NCI-H1417 (cell line): ENCODE results near the gene ADAMTS12.

Source experiments
- DNase-seq, 3 experiments: peaks; one replicate each; lab custom pipeline; 2025; lab: John Stamatoyannopoulos, UW

Gene ADAMTS12

DNA sequence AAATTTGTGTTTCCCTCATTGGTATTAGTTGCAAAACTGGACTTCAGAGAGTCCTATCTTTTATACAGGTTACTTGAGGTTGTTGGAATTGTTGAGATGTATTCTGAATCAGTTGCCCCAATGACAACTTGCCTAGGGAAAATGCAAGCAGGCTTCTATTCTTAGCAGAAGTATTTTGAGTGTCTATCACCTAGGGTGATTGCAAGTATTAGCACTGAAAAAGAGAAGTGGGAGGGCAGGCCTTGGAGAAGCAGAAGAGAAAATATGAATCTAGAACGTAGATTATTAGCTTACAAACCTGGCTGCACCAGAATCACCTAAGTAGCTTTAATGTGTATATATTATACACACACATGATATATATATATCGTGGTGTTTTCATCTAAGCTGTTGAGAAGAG, 43.2 kb downstream of the ADAMTS12 start:
- DNase-seq = no peak

DNA sequence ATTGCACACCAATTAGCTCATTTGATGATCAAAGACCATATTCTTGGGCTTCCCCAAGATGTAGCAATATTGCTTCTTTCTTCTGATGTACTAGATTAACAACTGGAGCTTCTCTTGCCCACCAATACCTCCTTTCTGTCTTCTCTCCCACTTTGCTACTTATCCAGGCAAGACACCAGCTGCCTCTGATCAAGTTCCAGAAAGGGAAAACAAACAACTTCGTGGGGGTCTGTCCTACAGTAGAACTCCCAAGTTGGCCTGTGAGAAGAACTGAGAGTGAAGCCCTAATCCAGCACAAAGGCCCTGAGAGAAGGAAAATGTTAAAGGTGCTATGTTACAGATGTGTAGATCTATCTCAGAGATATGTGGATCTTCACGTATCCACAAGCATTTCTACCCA, 44.9 kb downstream of the ADAMTS12 start:
- DNase-seq = no peak

DNA sequence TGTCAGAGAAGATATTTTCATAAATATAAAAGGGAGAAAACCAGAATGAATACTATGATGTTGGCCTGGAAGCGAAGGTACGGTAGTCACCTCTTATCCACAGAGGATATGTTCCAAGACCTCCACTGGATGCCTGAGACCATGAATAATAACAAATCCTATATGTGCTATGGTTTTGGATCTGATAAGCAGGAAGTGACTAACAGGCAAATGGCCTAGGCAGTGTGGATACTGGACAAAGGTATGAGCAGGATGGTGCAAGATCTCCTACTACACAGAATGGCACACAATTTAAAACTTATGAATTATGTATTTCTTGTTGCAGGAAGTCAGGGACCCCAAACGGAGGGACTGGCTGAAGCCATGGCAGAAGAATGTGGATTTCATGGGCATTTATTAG, 48.2 kb downstream of the ADAMTS12 start:
- no peak for DNase-seq

DNA sequence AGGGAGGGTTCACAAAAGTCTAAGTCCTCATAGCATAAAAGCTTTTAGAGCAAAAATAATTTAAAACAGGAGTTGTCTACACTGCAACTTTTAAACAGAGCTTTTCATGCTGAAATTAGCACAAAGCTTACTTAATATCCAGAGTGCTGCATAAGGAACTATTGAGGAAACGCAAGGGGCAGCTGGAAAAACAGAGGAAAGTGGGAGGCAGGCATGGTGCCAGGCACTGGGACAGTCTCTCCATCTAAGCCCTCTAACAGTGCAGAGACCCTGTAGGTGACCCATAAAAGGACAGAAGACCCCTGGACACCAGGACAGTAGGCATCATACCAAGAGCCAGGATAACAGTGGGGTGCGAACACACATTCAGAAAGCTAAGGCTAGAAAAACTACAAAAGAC, 49.3 kb downstream of the ADAMTS12 start:
- no peak for DNase-seq

DNA sequence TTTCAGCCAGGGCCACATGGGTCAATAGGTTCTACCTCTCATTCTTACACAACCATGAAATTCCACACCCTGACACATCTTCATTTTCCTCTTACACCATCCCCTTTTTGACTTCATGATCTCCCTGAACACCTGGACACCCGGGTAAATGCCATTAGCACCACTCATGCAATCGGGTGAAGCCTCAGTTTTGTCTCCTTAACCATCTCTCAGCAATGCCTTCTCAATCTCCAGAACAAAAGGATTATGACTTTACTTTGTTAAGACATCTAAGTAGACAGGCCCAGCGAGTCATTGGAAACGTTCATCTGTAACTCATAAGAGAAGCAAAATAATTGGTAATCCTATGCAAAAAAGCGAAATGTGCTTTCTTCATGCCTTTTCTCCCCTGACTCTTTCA, 49.9 kb downstream of the ADAMTS12 start:
- DNase-seq = no peak

DNA sequence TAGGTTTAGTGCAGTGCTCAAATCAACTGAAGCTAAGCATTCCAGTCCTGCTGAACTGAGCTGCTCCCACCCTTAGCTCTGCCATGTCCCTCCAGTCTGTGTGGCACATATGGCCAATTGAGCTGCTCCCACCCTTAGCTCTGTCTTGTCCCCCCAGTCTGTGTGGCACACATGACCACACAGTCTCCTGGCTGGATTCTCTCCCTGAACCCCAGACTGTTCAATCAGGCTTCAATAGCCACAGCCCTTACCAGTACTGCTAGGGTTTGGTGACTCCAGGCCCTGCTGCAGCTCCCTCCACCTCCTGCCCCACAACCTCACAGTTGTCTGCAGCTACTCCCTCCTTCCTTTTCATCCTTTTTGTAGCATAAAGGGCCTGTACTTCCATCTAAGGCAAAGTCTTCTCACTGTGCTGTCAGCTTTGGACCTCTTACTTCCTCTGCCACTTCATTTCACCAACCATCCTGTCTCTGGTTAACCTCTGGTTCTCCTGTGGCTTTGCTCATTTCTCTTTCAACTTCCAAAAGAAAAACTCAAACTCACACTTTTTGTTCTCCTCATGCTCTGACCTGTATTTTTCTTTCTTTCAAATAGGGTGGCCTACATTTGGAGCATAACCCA, 50.8 kb downstream of the ADAMTS12 start:
- no peak for DNase-seq

DNA sequence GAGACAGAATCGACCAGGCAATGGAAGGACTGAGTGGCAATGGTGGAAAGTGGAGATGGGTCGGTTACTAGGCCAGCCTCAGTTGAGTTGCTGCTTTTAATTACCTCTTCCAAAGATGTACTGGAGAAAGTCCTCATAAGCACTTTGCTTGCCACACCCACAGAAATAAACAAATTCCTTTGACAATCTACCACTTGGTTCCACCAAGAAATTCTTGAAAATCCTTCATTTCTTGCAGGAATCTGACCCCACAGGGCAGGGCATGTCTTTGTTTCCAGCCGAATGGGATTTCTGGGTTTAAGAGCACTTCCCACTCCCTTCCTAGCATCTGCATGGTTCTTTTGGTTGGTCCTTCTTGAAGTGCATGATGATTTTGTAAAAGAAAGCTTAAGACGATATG, 54.5 kb downstream of the ADAMTS12 start:
- DNase-seq = no peak

DNA sequence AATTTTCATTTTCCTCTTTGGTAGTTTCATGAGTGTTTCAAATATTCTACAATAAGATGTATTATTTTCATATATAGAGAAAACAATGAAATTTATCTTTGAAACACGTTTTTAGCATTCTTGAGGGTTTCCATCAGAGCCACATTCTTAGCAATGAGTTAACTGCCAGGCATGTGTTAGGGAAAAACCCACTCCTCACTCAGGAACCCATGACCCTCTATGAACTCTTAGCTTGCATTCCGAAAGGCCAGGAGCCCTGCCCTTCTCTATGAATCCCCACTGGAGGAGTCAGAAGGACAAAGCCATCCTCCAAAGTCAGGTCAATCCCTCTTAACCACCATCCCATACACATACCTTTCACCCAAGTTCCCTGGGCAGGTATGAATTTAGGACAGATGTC, 57.5 kb downstream of the ADAMTS12 start:
- DNase-seq = no peak

DNA sequence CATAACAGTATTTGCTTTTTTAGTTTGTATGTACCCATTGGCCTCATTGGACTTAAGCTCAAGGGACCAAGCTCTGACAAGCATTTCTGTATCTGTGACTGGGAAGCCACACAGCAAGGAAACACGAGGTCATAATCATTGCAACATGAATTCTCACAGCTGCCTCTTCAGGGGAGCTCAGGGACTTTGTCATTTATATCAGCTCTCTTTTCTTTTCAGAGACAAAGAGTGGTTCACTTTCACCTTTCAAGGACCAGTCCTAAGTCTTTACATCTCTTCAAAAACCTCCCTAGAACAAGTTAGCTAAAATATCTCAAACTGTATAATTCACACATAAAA, 58.6 kb downstream of the ADAMTS12 start:
- no peak for DNase-seq

DNA sequence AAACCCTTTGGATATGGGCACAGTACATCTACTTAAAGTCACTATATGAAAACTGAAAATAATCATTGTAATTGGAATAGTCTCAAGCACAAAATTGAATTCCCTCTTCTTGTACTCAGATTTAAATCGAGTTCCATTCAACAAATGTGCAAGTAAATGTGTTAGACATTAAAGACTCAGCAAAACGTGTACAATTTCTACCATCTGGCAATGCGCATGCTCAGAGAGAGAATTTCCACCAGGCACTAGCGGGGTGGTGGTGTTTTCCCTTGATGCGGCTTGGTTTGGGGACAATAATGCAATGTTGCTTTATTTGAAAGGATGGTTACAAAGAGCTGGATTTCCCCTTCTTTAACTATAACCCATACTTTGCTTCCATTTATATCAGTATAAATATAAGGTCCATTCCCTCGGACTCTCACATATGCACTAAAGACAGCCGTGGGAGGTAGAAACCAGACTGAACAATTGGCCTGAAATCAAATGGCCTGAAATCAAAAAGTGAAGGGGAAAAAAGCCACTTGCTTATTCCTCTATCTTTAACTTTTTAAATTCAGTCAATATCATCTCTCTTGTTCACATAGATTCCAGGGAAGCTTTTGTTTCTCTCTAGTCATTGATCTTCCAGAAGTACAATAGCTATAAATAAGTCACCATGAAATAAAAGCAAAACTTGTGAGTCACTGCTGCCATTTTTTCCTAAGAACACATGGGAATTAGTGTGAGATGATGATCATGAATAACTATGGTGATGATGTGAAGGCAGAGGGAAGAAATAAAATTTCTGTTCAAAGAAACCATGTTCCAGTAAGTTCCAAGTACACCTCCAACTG, 59.2 kb downstream of the ADAMTS12 start:
- no peak for DNase-seq

DNA sequence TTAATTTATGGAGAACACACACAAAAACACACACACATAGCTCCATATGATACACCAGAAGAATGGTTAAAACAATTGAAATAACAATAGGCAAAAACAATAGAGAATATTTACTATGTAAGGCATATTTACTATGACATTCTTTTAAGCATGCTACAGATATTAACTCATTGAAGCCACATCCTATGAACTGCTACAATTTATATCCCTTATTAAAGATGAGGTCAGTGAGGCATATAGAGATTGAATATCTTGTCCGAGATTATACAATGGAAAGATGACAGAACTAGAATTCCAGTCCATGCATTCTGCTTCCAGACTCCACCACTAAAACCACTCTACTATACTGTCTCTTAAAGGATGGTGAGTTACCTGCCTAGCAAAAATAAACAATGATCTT, 60.7 kb downstream of the ADAMTS12 start:
- no peak for DNase-seq

DNA sequence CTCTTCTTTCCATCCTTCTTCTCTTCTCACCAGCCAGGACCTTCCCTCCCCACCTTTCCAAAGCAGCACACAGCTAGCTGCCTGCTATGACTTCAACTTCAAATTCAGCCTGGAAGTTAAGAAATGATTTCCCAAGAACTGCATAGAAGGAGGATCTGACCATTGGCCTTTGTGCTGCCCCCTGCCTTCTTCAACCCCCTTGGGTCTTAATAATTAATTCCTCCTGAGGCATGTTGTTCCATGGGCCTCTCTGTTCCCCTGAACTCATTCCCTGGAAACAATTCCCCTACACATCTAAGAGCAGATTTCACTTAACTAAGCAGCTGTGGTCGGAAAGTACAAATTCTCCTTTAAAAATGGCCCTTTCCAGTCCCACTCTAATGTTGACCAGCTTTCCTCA, 62.4 kb downstream of the ADAMTS12 start:
- no peak for DNase-seq

DNA sequence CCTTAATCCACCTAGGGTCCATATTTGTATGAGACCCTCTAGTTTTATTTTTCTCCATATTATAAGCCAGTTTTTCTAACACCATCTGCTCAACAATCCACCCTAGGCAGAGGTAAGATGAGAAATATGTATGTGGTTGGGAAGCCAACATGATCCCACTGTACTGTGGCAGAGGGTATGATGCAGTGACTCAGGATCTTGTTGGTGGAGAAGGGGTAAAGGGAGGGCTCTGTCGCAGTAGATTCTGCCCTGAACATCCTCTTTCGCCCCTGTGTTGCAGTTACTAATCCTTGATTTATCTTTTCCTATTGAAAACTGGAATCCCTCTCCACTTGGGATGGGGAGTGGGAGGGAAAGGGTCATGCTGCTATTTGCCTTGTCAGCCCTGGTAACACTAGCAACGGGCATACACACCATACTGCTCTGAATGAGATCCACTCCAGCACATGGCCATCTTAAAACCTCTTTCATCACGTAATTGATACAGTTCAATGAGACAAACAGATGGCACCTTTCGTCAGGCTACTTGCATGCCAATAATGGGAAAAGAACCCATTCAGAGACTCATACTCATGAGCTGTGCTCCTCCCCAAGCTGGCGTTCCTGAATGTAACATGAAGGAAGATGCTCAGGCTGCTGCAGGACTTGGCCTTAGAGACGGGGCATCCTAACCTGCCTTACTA, 63.0 kb downstream of the ADAMTS12 start:
- DNase-seq = peak in 1 of 3 experiments; percentile 8

DNA sequence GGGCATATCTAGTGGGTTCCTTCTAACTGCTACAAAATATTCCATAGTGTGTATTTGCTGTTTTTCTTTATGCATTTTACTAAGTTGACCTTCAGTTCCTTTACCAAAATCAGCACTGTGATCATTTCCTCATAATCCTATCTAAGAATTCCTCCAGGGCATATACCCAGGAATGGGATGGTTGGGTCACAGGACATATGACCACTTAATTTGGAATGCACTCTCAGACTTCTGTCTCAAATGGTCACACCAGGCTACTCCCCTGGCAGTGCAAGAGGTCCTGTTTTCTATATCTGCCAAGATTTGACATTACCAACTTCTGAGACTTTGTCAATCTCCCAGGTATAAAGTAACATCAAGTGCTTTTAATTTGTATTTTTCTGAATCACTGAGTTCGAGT, 63.9 kb downstream of the ADAMTS12 start:
- DNase-seq = no peak

DNA sequence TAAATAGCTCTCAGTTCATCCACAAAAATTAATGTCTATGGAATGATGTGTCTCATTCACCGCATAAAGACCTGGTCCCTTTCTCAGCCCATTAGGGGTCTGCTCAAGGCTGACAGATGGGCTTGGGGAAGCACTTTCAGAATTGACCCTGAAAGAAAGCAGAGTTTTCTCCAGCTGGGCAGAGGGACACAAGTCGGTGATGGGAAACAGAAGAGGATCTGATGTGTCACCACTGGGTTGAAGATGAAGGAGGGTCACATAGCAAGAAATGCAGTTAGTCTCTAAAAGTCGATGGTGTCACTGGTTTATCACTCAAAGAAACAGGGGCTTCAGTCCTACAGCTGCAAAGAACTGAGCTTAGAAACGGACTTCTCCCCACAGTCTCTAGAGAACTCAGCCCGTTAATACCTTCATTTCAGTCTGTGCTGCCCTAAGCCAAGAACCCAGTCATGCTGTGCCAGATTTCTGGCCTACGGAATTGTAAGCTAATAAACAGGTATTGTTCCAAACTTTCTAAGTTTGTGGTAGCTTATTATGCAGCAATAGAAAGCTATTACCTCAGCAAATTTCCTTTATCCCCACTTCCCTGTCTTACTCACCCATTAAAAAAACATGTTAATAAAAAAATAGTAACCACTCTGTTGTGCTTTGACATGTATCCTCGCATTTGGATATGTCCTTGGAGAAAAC, 64.6 kb downstream of the ADAMTS12 start:
- DNase-seq = no peak

DNA sequence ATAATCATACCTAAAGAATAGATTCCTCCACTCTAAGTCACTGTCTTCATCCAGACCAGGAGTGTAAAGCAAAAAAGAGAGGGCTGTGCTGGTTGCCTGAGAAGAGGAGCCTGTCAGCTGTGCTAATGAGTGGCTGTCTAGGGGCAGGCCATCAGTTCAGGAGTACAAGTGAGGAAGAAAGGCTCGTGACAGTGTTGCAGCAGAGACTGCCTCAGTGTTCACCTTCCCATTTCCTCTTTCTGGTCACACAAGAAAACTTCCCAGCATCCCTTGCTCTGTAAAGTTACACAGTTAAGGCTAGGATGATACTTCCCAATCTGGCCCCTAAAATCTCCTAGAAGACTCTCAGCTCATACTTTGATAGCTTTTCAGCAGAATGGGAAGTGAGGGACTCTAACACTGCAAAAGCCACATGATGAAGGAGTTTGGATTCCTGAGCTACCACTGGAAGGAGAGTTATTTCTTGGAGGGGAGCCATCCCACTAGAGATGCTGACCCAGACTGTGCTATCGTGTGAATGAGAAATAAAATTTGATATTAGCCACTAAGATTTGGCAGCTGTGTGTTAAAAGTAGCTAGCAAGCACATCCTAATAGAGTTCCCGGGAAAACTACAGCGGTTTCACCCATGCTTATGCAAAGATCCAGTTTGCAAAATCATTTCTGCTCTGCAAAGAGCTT, 67.1 kb downstream of the ADAMTS12 start:
- no peak for DNase-seq

DNA sequence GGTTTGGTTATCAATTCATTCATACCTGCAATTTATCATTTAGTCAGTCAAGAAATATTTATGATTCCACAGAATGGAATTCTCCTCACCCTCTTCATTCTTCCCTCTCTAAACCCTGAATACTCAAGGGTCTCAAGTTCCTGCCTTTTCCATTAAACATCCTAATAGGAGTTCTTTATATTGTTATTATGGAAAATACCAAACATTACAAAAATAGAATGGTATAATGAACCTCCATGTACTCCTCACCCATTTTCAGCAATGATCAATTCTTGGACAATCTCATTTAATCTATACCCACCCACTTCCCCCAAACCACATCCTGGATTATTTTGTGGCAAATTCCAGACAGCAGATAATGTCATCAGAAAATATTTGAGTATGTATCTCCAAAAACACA, 74.5 kb downstream of the ADAMTS12 start:
- DNase-seq = no peak

DNA sequence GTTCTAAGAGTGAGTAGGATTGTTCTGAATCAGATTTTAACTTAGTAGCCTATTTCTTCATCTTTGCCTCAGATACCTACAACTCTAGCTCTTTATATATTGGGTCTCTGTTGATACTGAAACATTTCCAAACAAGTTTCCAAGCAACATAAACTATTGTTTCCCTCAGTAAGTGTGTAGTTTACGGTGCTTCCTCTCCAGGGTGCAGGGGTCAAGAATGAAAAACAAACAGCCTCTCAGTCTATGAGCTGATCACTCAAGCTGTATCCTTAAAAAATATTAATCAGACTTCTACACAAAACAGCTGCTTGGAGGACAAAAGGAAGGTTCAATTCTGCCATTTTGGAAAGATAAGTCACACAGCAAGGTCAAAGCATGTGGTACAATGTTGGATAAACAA, 75.0 kb downstream of the ADAMTS12 start:
- DNase-seq = no peak

DNA sequence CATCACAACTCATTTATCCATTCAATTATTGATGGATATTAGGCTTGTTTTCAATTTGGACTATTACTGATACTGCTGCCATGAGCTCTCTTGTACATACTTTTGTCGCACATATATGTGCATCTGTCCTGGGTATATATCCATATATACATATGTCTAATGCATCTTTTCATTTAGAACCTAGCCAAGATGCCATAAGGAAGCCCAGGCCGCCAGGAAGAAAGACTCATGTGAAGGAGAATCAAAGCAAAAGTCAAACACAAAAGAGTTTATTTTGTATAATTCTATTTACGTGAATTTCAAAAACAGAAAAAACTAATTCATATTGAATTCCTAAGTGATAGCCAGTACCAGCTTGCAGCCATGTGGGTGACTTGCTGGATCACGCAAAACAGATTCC, 79.0 kb downstream of the ADAMTS12 start:
- DNase-seq = no peak

DNA sequence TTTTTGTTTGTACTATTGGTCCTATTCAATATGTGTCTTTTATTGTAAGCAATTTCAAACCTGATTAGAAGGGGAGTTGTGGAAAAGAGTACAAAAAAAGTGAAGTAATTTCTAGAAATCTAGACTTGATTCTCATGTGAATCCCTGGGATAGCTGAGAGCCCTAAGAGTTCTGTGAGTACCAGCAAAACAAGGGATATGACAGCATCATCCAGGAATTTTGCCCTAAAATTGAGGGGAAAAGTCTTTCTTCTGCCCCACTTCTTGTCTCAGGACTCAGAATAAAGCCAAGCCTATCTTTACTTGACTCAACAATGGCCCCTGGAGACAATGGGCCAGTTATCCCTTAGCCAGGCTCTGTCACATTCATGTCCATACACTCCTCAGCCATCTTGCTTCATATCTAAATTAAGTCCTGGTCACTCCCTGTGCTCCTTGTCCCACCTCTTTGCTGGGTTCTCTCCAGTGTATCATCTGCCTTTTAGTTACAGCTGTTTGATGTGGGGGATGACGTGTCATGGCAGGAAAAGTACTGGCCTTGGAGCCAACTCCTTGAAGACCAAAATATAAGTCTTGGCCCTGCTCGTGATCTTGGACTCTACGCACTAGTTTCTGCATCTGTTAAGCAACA, 81.2 kb downstream of the ADAMTS12 start:
- DNase-seq = no peak

DNA sequence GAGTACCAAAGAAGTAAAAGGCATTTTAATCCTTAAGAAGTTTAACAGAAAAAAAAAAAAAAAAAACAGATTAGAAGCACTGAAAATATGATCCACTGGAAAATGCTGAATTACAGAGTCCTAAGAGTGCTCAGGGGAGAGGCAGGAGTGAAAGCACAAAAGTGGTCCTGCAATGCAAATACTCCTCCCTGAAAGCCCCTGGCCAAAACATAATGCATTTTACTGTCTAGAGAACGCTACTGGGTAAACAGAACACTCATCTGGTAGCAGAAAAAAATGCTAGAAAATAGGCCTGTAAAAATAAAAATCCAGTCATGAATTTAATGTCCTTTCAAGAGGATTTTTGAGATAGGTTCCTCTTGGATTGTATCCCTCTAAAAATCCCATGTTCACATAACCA, 81.9 kb downstream of the ADAMTS12 start:
- DNase-seq = no peak

DNA sequence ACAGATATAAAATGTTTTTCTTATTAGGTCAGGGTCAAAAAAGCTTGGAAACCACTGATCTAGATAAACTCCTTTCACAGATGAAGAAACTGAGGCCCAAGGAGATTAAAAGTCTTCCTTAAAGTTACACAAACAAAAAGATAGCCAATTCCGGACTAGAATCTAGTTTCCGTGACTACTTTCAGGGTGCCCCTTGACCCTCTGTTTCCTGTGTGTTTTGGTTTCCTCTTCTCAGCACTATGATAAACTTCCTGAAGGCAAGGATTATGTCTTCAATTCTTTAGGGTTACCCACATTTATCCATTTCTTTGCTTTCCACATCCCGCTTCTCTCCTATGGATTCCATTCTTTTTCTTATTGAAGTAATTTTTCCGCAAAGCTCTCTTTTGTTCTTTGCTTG, 83.1 kb downstream of the ADAMTS12 start:
- no peak for DNase-seq
